Brain microvascular endothelial cell (primary cell): Measurements from ENCODE around the gene LOXHD1.

Source experiments
- DNase-seq: peaks from one replicate; pipeline ENCODE4 v3.0.0-alpha.2; 2020
- H3K27ac ChIP-seq: fragments of 250-450 bp; sonication (Bioruptor Pico); 2 replicates; pipeline ENCODE4 v1.5.1; 2020; ENCODE audit warnings: mild to moderate bottlenecking, moderate library complexity
- H3K27me3 ChIP-seq: fragments of 250-450 bp; sonication (Bioruptor Pico); replicated peaks from 2 replicates; pipeline ENCODE4 v1.5.1; 2020; ENCODE audit warnings: mild to moderate bottlenecking
- H3K36me3 ChIP-seq: fragments of 250-450 bp; sonication (Bioruptor Pico); replicated peaks from 2 replicates; pipeline ENCODE4 v1.5.1; 2020; ENCODE audit warnings: mild to moderate bottlenecking
- H3K4me3 ChIP-seq: 2 replicates; pipeline ENCODE4 v1.5.1; 2011; ENCODE audit warnings: low read depth, mild to moderate bottlenecking, control low read depth, low read length, moderate library complexity
- in situ Hi-C: cut with HindIII; loops from 2 replicates; pipeline ENCODE4 v1.10.0; 2017; ENCODE audit warnings: low sequenced_read_pairs, low pct_ligation_motif_present
- TF ChIP-seq, protein P1 (sequence below): IDR thresholded peaks from 2 replicates; pipeline ENCODE4 v1.5.1; 2011; ENCODE audit warnings: low read depth, mild to moderate bottlenecking, moderate library complexity, low read length, control low read depth, inconsistent platforms; ENCODE audit errors: missing control alignments

Gene LOXHD1

DNA sequence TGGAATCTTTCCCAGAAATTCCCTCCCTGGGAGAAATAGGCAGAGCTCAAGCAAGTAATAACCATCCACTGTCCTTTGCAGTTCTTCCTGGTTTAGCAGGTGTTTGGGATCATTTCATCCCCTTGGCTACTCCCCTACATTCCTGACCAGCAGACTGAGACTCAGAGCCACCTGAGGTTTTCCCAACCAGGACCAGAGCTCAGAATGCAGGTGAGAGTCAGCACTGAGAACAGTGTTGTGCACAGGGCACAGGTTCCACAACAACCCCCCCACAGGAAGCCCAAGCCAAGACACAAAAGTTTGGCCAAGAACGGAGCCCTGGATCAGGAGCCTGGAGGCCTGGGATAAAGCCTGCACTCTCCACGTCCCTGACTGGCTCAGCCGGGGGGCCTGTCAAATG is 21.0 kb upstream of the LOXHD1 start:
- Histone ChIP-seq H3K36me3 (no peaks in the 10 kb centered on the region), H3K27ac (no peak overlapping the region), H3K4me3 (no peak overlapping the region), H3K27me3 (no peaks in the 10 kb centered on the region)
- DNase-seq = no peak
- in situ Hi-C loops = no loop called here
- TF ChIP-seq, protein P1, sequence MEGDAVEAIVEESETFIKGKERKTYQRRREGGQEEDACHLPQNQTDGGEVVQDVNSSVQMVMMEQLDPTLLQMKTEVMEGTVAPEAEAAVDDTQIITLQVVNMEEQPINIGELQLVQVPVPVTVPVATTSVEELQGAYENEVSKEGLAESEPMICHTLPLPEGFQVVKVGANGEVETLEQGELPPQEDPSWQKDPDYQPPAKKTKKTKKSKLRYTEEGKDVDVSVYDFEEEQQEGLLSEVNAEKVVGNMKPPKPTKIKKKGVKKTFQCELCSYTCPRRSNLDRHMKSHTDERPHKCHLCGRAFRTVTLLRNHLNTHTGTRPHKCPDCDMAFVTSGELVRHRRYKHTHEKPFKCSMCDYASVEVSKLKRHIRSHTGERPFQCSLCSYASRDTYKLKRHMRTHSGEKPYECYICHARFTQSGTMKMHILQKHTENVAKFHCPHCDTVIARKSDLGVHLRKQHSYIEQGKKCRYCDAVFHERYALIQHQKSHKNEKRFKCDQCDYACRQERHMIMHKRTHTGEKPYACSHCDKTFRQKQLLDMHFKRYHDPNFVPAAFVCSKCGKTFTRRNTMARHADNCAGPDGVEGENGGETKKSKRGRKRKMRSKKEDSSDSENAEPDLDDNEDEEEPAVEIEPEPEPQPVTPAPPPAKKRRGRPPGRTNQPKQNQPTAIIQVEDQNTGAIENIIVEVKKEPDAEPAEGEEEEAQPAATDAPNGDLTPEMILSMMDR = no peak

DNA sequence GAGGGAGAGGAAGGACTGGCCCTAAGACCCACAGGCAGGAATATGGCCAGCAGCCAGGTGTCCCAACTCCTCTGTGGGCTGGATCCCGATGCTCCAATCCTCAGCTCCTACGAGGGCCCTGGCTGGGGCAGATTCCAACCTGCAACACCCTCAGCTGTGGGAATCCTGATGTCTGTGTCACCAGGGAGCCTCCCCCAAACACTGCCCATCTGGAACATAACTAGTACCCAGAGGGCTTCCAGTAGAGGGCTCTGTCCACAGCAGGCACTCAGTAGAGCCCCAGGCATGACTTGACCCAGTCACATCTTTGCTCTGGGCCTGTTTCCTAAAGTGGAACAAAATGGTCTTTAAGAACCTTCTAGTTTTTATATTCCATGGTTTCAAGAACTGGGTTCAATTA is 20.6 kb upstream of the LOXHD1 start:
- DNase-seq = no peak
- in situ Hi-C loops = no loop called here
- Histone ChIP-seq H3K4me3 (no peak overlapping the region), H3K36me3 (no peaks in the 10 kb centered on the region), H3K27me3 (no peaks in the 10 kb centered on the region), H3K27ac (no peak overlapping the region)
- TF ChIP-seq, protein P1 = no peak

DNA sequence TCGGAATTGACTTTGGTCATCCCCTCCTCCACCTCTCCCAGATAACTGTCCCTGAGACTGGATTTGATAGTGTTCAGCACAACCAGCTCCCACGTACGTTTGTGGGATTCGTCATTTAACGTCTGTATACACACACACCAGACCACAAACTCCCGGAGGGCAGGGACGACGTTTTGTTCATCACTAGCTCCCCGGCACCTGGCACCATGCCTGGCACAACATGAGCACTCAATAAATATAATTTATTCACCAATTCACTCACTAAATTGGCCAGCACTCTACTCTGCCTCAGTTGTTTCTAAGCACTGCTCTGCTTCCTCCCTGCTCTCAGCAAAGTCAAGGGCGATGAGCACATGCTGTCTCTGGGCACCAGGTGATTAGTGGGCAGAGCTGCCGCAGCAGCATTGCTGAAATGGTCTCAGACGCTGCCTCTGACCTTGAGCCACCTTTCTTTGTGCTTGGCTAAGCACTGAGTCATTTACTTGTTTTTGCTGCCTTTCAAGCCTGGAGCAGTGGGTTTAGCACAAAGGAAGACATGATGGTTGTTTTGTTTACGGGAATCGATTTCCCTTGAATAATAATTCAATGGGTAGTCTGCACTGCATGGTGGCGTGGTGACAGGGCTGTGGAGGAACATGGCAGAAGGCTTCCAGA is 19.3 kb upstream of the LOXHD1 start:
- H3K27ac ChIP-seq = no peak overlapping the region
- no peak for DNase-seq
- no peaks in the 10 kb centered on the region for H3K36me3 ChIP-seq
- no peaks in the 10 kb centered on the region for H3K27me3 ChIP-seq
- no peak overlapping the region for H3K4me3 ChIP-seq
- TF ChIP-seq, protein P1 = no peak
- in situ Hi-C loops = no loop called here

DNA sequence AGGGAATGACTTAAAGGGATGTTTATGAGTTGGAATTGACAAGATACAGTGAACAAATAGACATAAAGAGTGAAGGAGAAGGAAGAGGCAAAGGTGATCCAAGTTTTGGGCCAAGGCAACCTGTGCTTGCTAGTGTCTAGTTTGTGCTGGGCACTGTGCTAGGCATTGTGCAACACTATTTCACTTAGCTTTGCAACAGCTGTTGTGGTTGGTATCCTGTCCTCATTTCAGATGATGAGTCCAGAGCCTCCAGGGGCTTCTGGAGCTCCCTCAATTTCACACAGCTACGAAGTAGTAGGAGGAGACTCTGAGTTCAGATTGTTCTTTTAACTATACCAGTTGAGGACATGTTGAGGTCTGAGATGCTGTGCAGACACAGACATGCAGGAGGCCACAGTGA is 18.1 kb upstream of the LOXHD1 start:
- no peaks in the 10 kb centered on the region for H3K27me3 ChIP-seq
- H3K4me3 ChIP-seq = no peak overlapping the region
- no peak for DNase-seq
- TF ChIP-seq, protein P1 = no peak
- H3K36me3 ChIP-seq = no peaks in the 10 kb centered on the region
- no peak overlapping the region for H3K27ac ChIP-seq
- in situ Hi-C loops = no loop called here

DNA sequence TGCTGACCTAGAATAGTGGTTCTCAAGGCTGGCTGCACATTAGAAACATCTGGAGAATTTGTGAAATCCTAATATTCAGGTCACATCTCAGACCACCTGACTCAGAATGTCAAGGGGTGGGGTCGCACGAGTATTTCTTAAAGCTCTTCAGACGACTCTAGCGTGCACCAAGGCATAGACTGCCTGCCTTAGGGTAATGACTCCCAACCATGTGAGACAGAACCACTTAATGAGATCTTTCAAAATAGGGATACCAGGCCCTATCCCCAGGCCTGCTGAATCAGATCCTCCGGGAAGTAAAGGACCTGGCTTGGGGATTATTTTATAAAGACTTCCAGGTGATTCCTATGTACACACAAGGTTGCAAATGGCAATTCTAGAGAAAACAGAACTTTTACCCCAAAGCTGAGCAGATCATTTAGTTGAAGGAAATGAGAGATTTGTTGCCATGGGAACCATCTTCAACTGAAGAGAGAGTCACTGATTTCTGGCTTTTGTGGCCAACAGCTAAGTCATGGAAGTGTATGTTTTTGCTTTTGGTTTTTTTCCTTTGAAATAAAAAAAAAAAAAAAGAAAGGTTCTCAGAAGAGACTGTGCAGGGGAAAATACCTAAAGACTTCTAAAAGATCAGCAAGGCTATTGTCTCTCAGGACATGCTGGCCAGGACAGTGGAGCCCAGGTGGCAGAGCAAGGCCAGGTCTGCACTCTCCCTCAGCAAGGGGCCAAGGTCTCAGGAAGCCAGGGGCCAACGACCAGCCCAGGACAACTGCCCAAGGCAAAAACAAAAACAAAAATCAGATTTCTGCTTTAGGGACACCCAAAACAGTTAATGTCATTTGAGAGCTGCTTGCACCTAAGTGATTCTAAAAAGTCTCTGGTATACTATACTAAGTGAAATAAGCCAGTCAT is 15.3 kb upstream of the LOXHD1 start:
- no peak for DNase-seq
- Histone ChIP-seq H3K36me3 (no peaks in the 10 kb centered on the region), H3K4me3 (no peak overlapping the region), H3K27me3 (no peaks in the 10 kb centered on the region), H3K27ac (no peak overlapping the region)
- TF ChIP-seq, protein P1 = no peak
- in situ Hi-C loops = loop anchor here (25.0 kb wide), 1 partner anchor 510 kb away; a partner anchor contains a TSS
